Esophagus squamous epithelium (tissue), 5 donors: ENCODE data around the gene DDX46. TPM values are rescaled to one million over a fixed set of nuclear protein-coding genes. Genes with fewer than 3 reads are reported as not detected.
"Not testable (repeated sequence)": the region's sequence is repeated elsewhere in the genome, so short reads cannot be mapped to it uniquely, and the experiment has no call there.

ENCODE experiments used
- DNase-seq: peaks from one replicate; lab custom pipeline; 2025; lab: John Stamatoyannopoulos, UW
- H3K27ac ChIP-seq, 4 donors: fragments of 200-600 bp; sonication (generic); one replicate each; pipeline ENCODE4 v1.5.1; 2016 to 2019; ENCODE audit warnings: mild to moderate bottlenecking in 1 of 4
- H3K27me3 ChIP-seq, 4 donors: fragments of 200-600 bp; sonication (generic); 1 replicate in 3 of 4; 2 replicates in 1 of 4; pipeline versions ENCODE4 v1.5.1 to v1.6.0; 2017 to 2021; ENCODE audit warnings: antibody characterized with exemption in 1 of 4
- H3K36me3 ChIP-seq, 3 donors: fragments of 200-600 bp; sonication (generic); one replicate each; pipeline ENCODE4 v1.5.1; 2016 to 2019
- H3K4me1 ChIP-seq, 3 donors: fragments of 200-600 bp; sonication (generic); one replicate each; pipeline ENCODE4 v1.5.1; 2017 to 2019
- H3K4me3 ChIP-seq, 4 donors: fragments of 200-600 bp; sonication (generic); 1 replicate in 3 of 4; 2 replicates in 1 of 4; pipeline ENCODE4 v1.5.1; 2016 to 2019; ENCODE audit warnings: mild to moderate bottlenecking in 2 of 4, moderate library complexity in 1 of 4
- H3K9me3 ChIP-seq, 3 donors: fragments of 200-600 bp; sonication (generic); one replicate each; pipeline ENCODE4 v1.5.1; 2016 to 2019
- CTCF ChIP-seq, 6 experiments: fragments of 450-650 bp in 4 of 6; fragments of 200-600 bp in 2 of 6; sonication (generic) in 2 of 6; IDR thresholded peaks; one replicate each; pipeline ENCODE4 v1.5.1; 2016 to 2019; ENCODE audit warnings: antibody characterized with exemption in 6 of 6, mild to moderate bottlenecking in 4 of 6, moderate library complexity in 4 of 6
- POLR2A ChIP-seq, 4 donors: fragments of 450-650 bp; IDR thresholded peaks; one replicate each; pipeline ENCODE4 v1.6.1; 2017; ENCODE audit warnings: antibody characterized with exemption in 4 of 4, mild to moderate bottlenecking in 4 of 4, moderate library complexity in 3 of 4
- WGBS, 2 donors: methylation state at CpG; one replicate each; pipeline ENCODE4 v1.1.5; 2018; 5-methylcytosine and 5-hydroxymethylcytosine counted together
- intact Hi-C: fragments of 100-400 bp; cut with DNase I; formaldehyde crosslinking; loops from one replicate; pipeline ENCODE4 v1.15.0; 2022
- total RNA-seq, 4 donors: library from RNA; depleted of rRNA; stranded (reverse); fragments of >200 nt; gene quantifications; one replicate each; pipeline ENCODE4 v1.1.0, GENCODE V29; 2016
- donor health status: DM: yes; HTN: yes; CAD: no.

Gene DDX46
- total RNA-seq = 10 to 100 TPM; 19.6 to 39.9 (median 30.6) TPM

GRCh38 chr5:134758504-134759341 lies at the start of gene DDX46:
TSS of gene DDX46 (plus strand) at chr5:134758779. CDS start at chr5:134758939, 160 bp downstream.
- 0% methylated on average over 4 to 5 of the region's 73 CpGs for WGBS, 2 donors
- H3K9me3 ChIP-seq = no peaks in the 10 kb centered on the region
- intact Hi-C loops = no loop called here
- H3K27me3 ChIP-seq = no peaks in the 10 kb centered on the region
- H3K27ac ChIP-seq = peak within 1 kb of the TSS; percentile 82 to 88 (median 86)
- peak within 1 kb of the TSS; percentile 81 to 99 (median 88) for H3K4me3 ChIP-seq
- peak; percentile 67 for DNase-seq
- TF ChIP-seq CTCF (IDR thresholded peaks at IDR 0.05) (peak; percentile 47 to 83 (median 64)), POLR2A (IDR thresholded peaks at IDR 0.05) (peak in 3 of 4 donors; percentile 52 to 64 (median 62))
- H3K36me3 ChIP-seq = peaks cover 0 to 10% (median 0%) of the 10 kb centered on the region in 3 donors
- H3K4me1 ChIP-seq = peaks cover 0 to 42% (median 16%) of the 10 kb centered on the region in 3 donors

GRCh38 chr5:134714120-134714519 lies 44.5 kb upstream of the DDX46 start:
- 89 to 91% methylated on average over 4 to 5 of the region's 5 CpGs for WGBS, 2 donors
- DNase-seq = no peak
- intact Hi-C loops = no loop called here
- H3K9me3 ChIP-seq = no peaks in the 10 kb centered on the region
- H3K4me1 ChIP-seq = no peaks in the 10 kb centered on the region
- TF ChIP-seq POLR2A (IDR thresholded peaks at IDR 0.05) (no peak), CTCF (IDR thresholded peaks at IDR 0.05) (no peak)
- H3K27ac ChIP-seq = no peak overlapping the region
- peaks cover 7 to 100% (median 24%) of the 10 kb centered on the region in 3 donors for H3K36me3 ChIP-seq
- H3K4me3 ChIP-seq = no peak overlapping the region
- no peaks in the 10 kb centered on the region for H3K27me3 ChIP-seq

- TF ChIP-seq CTCF (IDR thresholded peaks at IDR 0.05) (no peak), POLR2A (IDR thresholded peaks at IDR 0.05) (no peak)
- H3K9me3 ChIP-seq = no peaks in the 10 kb centered on the region
- WGBS, 2 donors = 91 to 93% methylated on average over 3 of the region's 3 CpGs
- no peak overlapping the region for H3K4me3 ChIP-seq
- no peaks in the 10 kb centered on the region for H3K4me1 ChIP-seq
- no peak overlapping the region for H3K27ac ChIP-seq
- intact Hi-C loops = no loop called here
- H3K36me3 ChIP-seq = peaks cover 10 to 100% (median 24%) of the 10 kb centered on the region in 3 donors
- no peaks in the 10 kb centered on the region for H3K27me3 ChIP-seq
- DNase-seq = no peak
These were observed 44.0 kb upstream of the DDX46 start for GRCh38 chr5:134714541-134714940.

GRCh38 chr5:134715466-134715865 lies 43.1 kb upstream of the DDX46 start:
- H3K9me3 ChIP-seq, intact Hi-C loops, H3K27me3 ChIP-seq, H3K27ac ChIP-seq, H3K4me1 ChIP-seq, H3K4me3 ChIP-seq, DNase-seq: not testable (repeated sequence)
- WGBS, 2 donors = 88 to 92% methylated on average over 4 of the region's 4 CpGs
- H3K36me3 ChIP-seq = peaks cover 10 to 100% (median 20%) of the 10 kb centered on the region in 3 donors

- intact Hi-C loops = no loop called here
These were observed 33.7 kb upstream of the DDX46 start for GRCh38 chr5:134724872-134725271.

More at GRCh38 chr5:134724872-134725271, 33.7 kb upstream of the DDX46 start:
- H3K27ac ChIP-seq = no peak overlapping the region
- H3K36me3 ChIP-seq = peaks cover 0 to 56% (median 12%) of the 10 kb centered on the region in 3 donors
- H3K9me3 ChIP-seq = no peaks in the 10 kb centered on the region
- H3K4me3 ChIP-seq = no peak overlapping the region
- WGBS, 2 donors = 95 to 96% methylated on average over 1 of the region's 1 CpG
- TF ChIP-seq CTCF (IDR thresholded peaks at IDR 0.05) = no peak
- no peak for TF ChIP-seq POLR2A (IDR thresholded peaks at IDR 0.05)
- no peaks in the 10 kb centered on the region for H3K4me1 ChIP-seq
- no peak for DNase-seq
- no peaks in the 10 kb centered on the region for H3K27me3 ChIP-seq
